SU-DHL-6 (cell line): ENCODE results near the gene NAV2.
"Not testable (repeated sequence)": the region's sequence is repeated elsewhere in the genome, so short reads cannot be mapped to it uniquely, and the experiment has no call there.

Experiments
- CTCF ChIP-seq: fragments of 200-600 bp; sonication (generic); IDR thresholded peaks from one replicate; pipeline ENCODE4 v1.5.1; 2017; ENCODE audit warnings: antibody characterized with exemption, mild to moderate bottlenecking, low read length, moderate library complexity; ENCODE audit not compliant: insufficient read depth, poor library complexity, severe bottlenecking
- EZH2phosphoT487 ChIP-seq: fragments of 200-600 bp; sonication (generic), shearing (Covaris generic); conservative IDR thresholded peaks from 2 replicates; pipeline ENCODE4 v1.6.1; 2018; ENCODE audit warnings: mild to moderate bottlenecking, antibody characterized with exemption, low read length, moderate library complexity, mixed read lengths

DNA sequence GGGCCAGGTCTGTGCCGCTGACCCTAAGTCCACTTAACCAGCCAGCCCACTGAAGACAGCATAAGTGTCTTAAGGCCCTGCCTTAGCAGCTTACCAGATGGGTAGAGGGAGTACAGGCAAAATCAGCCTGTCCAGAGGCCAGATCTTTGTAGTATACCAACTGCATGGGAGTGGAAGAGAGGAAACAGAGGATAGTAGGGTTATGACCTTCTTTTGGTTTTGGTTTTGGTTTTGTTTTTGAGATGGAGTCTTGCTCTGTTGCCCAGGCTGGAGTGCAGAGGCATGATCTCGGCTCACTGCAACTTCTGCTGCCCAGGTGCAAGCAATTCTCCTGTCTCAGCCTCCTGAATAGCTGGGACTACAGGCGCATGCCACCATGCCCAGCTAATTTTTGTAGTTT is 371.2 kb downstream of the NAV2 start:
- TF ChIP-seq CTCF, EZH2phosphoT487: not testable (repeated sequence)
